DOHH2 (cell line): ENCODE results near the gene RERG.

Experiments used
- CTCF ChIP-seq: fragments of 200-600 bp; sonication (generic); IDR thresholded peaks from one replicate; pipeline ENCODE4 v1.5.1; 2014; ENCODE audit warnings: antibody characterized with exemption, mild to moderate bottlenecking, low read depth, low read length; ENCODE audit not compliant: poor library complexity, severe bottlenecking
- EZH2phosphoT487 ChIP-seq: fragments of 200-600 bp; sonication (generic); IDR thresholded peaks from 2 replicates; pipeline ENCODE4 v1.6.1; 2017; ENCODE audit warnings: borderline replicate concordance, mild to moderate bottlenecking, antibody characterized with exemption, low read length, moderate library complexity, mixed read lengths

DNA sequence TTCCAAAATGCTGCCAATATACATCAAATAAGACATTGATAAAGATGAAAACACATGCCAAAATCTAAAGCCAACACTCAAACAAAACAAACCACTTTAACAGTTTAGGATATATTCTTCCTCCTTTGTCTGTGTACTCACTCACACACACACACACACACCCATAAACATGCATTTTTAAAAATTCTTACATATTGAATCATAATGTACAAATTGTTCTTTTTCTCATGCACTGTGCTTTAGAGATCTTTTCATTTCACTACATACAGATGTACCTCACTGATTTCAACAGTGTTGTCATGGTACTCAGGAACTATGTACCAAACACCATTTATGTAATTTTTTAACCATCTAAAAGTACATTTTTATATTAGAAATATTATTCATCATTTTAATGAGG lies 9.5 kb upstream of the RERG start:
- TF ChIP-seq CTCF, result no peak
- TF ChIP-seq EZH2phosphoT487, result no peak
